ENCODE results near the gene CMYA5. TPM values are rescaled to one million over a fixed set of nuclear protein-coding genes. Genes with fewer than 3 reads are reported as not detected.

CMYA5 gene
- total RNA-seq, 5 donors from 2014 or later (not counting 1 experiment from before 2014, with no cell fraction given) = 0.13 to 0.41 (median 0.23) TPM

GRCh38 chr5:79746642-79747569 is 57.3 kb downstream of the CMYA5 start:
- no peaks in the 10 kb centered on the region for H3K9me3 ChIP-seq
- Mint-ChIP-seq H3K27me3 (peaks cover 15 to 26% of the 10 kb centered on the region in 2 donors), H3K27ac (no peak overlapping the region), H3K4me3 (no peak overlapping the region), H3K9me3 (no peaks in the 10 kb centered on the region), H3K36me3 (peaks cover 3% of the 10 kb centered on the region), H3K4me1 (no peaks in the 10 kb centered on the region)
- ATAC-seq (replicated peaks in 1 of 4) (no peak), DNase-seq (no peak)
- no CpG with 5 or more reads among the region's 4 CpGs for WGBS (ENCODE audit: insufficient coverage)
- POLR2A ChIA-PET = no interaction called here
- no peak overlapping the region for H3K4me3 ChIP-seq (ENCODE audit: control insufficient read depth in 1 of 2, extremely low read depth in 1 of 2, low read length in 1 of 2)
- H3K4me1 ChIP-seq (ENCODE audit: control insufficient read depth in 1 of 2, extremely low read depth in 1 of 2, insufficient read depth in 2 of 2, low read length in 2 of 2) = peaks cover 0 to 3% of the 10 kb centered on the region in 2 experiments
- H3K27me3 ChIP-seq (replicated peaks in 1 of 2; ENCODE audit: control insufficient read depth in 2 of 2, extremely low read depth in 1 of 2, insufficient read depth in 2 of 2, low read length in 1 of 2) = peaks cover 0 to 10% of the 10 kb centered on the region in 2 experiments
- no peaks in the 10 kb centered on the region for H3K36me3 ChIP-seq (ENCODE audit: control insufficient read depth in 2 of 2, extremely low read depth in 1 of 2, insufficient read depth in 1 of 2, low read length in 1 of 2)
- no peak overlapping the region for H3K27ac ChIP-seq (ENCODE audit: low read length)
- CTCF ChIA-PET = interaction anchor here in 1 of 2 donors (0.6 kb wide), 1 partner anchor 10 kb away, joined by 4 read pairs; no protein-coding TSS in a partner anchor

- H3K27me3 Mint-ChIP-seq = peaks cover 18 to 20% of the 10 kb centered on the region in 2 donors
- peaks cover 0 to 3% of the 10 kb centered on the region in 2 experiments for H3K4me1 ChIP-seq (ENCODE audit: control insufficient read depth in 1 of 2, extremely low read depth in 1 of 2, insufficient read depth in 2 of 2, low read length in 2 of 2)
- H3K9me3 Mint-ChIP-seq = no peaks in the 10 kb centered on the region
- no peak overlapping the region for H3K27ac ChIP-seq (ENCODE audit: low read length)
- H3K36me3 ChIP-seq (ENCODE audit: control insufficient read depth in 2 of 2, extremely low read depth in 1 of 2, insufficient read depth in 1 of 2, low read length in 1 of 2) = no peaks in the 10 kb centered on the region
- POLR2A ChIA-PET = no interaction called here
- H3K4me3 Mint-ChIP-seq = no peak overlapping the region
- no peaks in the 10 kb centered on the region for H3K9me3 ChIP-seq
- DNase-seq = no peak
- no peaks in the 10 kb centered on the region for H3K27me3 ChIP-seq (replicated peaks in 1 of 2; ENCODE audit: control insufficient read depth in 2 of 2, extremely low read depth in 1 of 2, insufficient read depth in 2 of 2, low read length in 1 of 2)
- H3K36me3 Mint-ChIP-seq = no peaks in the 10 kb centered on the region
- CTCF ChIA-PET = no interaction called here
- H3K4me1 Mint-ChIP-seq = peaks cover 0 to 3% (median 2%) of the 10 kb centered on the region in 3 donors
- ATAC-seq (replicated peaks in 1 of 4) = no peak
- no peak overlapping the region for H3K4me3 ChIP-seq (ENCODE audit: control insufficient read depth in 1 of 2, extremely low read depth in 1 of 2, low read length in 1 of 2)
- WGBS (ENCODE audit: insufficient coverage) = 74% methylated on average over 4 of the region's 8 CpGs
- H3K27ac Mint-ChIP-seq = no peak overlapping the region
These were observed 61.2 kb downstream of the CMYA5 start for GRCh38 chr5:79750611-79751510.

GRCh38 chr5:79753092-79753491 is 63.5 kb downstream of the CMYA5 start:
- POLR2A ChIA-PET = interaction anchor here in 1 of 2 donors (0.5 kb wide), 1 partner anchor 590 kb away, joined by 3 read pairs; no protein-coding TSS in a partner anchor
- peaks cover 0 to 8% of the 10 kb centered on the region in 2 experiments for H3K4me1 ChIP-seq (ENCODE audit: control insufficient read depth in 1 of 2, extremely low read depth in 1 of 2, insufficient read depth in 2 of 2, low read length in 2 of 2)

GRCh38 chr5:79753877-79754645 is 64.4 kb downstream of the CMYA5 start:
- ChIA-PET CTCF (no interaction called here), POLR2A (interaction anchor here in 1 of 2 donors (0.5 kb wide), 1 partner anchor 591 kb away, joined by 3 read pairs; no protein-coding TSS in a partner anchor)
- H3K4me1 ChIP-seq (ENCODE audit: control insufficient read depth in 1 of 2, extremely low read depth in 1 of 2, insufficient read depth in 2 of 2, low read length in 2 of 2) = peaks cover 0 to 8% of the 10 kb centered on the region in 2 experiments
- H3K27me3 ChIP-seq (replicated peaks in 1 of 2; ENCODE audit: control insufficient read depth in 2 of 2, extremely low read depth in 1 of 2, insufficient read depth in 2 of 2, low read length in 1 of 2) = no peaks in the 10 kb centered on the region
- no peaks in the 10 kb centered on the region for H3K36me3 ChIP-seq (ENCODE audit: control insufficient read depth in 2 of 2, extremely low read depth in 1 of 2, insufficient read depth in 1 of 2, low read length in 1 of 2)
- H3K4me1 Mint-ChIP-seq = peaks cover 4 to 8% (median 7%) of the 10 kb centered on the region in 3 donors
- ATAC-seq (replicated peaks in 1 of 4) (no peak), DNase-seq (no peak)
- no peaks in the 10 kb centered on the region for H3K36me3 Mint-ChIP-seq
- H3K27me3 Mint-ChIP-seq = peaks cover 17% of the 10 kb centered on the region in 2 donors
- no peaks in the 10 kb centered on the region for H3K9me3 Mint-ChIP-seq
- no peak overlapping the region for H3K4me3 Mint-ChIP-seq
- H3K27ac Mint-ChIP-seq = no peak overlapping the region
- H3K27ac ChIP-seq (ENCODE audit: low read length) = no peak overlapping the region
- no peaks in the 10 kb centered on the region for H3K9me3 ChIP-seq
- H3K4me3 ChIP-seq (ENCODE audit: control insufficient read depth in 1 of 2, extremely low read depth in 1 of 2, low read length in 1 of 2) = no peak overlapping the region
- 91% methylated on average over 4 of the region's 8 CpGs for WGBS (ENCODE audit: insufficient coverage)

More at GRCh38 chr5:79753092-79753491, 63.5 kb downstream of the CMYA5 start:
- Mint-ChIP-seq H3K4me1 (peaks cover 4 to 8% (median 7%) of the 10 kb centered on the region in 3 donors), H3K27ac (no peak overlapping the region), H3K27me3 (peaks cover 17 to 19% of the 10 kb centered on the region in 2 donors), H3K4me3 (no peak overlapping the region), H3K36me3 (no peaks in the 10 kb centered on the region), H3K9me3 (no peaks in the 10 kb centered on the region)
- DNase-seq (no peak), ATAC-seq (replicated peaks in 1 of 4) (no peak)
- H3K9me3 ChIP-seq = no peaks in the 10 kb centered on the region
- no CpG with 5 or more reads among the region's 1 CpG for WGBS (ENCODE audit: insufficient coverage)
- H3K4me3 ChIP-seq (ENCODE audit: control insufficient read depth in 1 of 2, extremely low read depth in 1 of 2, low read length in 1 of 2) = no peak overlapping the region
- CTCF ChIA-PET = interaction anchor here in 1 of 2 donors (1.0 kb wide), 1 partner anchor 11 kb away, joined by 3 read pairs; no protein-coding TSS in a partner anchor
- H3K36me3 ChIP-seq (ENCODE audit: control insufficient read depth in 2 of 2, extremely low read depth in 1 of 2, insufficient read depth in 1 of 2, low read length in 1 of 2) = no peaks in the 10 kb centered on the region
- H3K27ac ChIP-seq (ENCODE audit: low read length) = no peak overlapping the region
- no peaks in the 10 kb centered on the region for H3K27me3 ChIP-seq (replicated peaks in 1 of 2; ENCODE audit: control insufficient read depth in 2 of 2, extremely low read depth in 1 of 2, insufficient read depth in 2 of 2, low read length in 1 of 2)

GRCh38 chr5:79754865-79755555 is 65.4 kb downstream of the CMYA5 start:
- no peaks in the 10 kb centered on the region for H3K36me3 ChIP-seq (ENCODE audit: control insufficient read depth in 2 of 2, extremely low read depth in 1 of 2, insufficient read depth in 1 of 2, low read length in 1 of 2)
- Mint-ChIP-seq H3K36me3 (no peaks in the 10 kb centered on the region), H3K27me3 (peaks cover 14% of the 10 kb centered on the region in 2 donors), H3K9me3 (no peaks in the 10 kb centered on the region), H3K27ac (no peak overlapping the region), H3K4me3 (no peak overlapping the region), H3K4me1 (peaks cover 4 to 8% (median 7%) of the 10 kb centered on the region in 3 donors)
- no peak overlapping the region for H3K27ac ChIP-seq (ENCODE audit: low read length)
- peaks cover 0 to 8% of the 10 kb centered on the region in 2 experiments for H3K4me1 ChIP-seq (ENCODE audit: control insufficient read depth in 1 of 2, extremely low read depth in 1 of 2, insufficient read depth in 2 of 2, low read length in 2 of 2)
- ChIA-PET POLR2A (no interaction called here), CTCF (no interaction called here)
- no peak overlapping the region for H3K4me3 ChIP-seq (ENCODE audit: control insufficient read depth in 1 of 2, extremely low read depth in 1 of 2, low read length in 1 of 2)
- no peaks in the 10 kb centered on the region for H3K27me3 ChIP-seq (replicated peaks in 1 of 2; ENCODE audit: control insufficient read depth in 2 of 2, extremely low read depth in 1 of 2, insufficient read depth in 2 of 2, low read length in 1 of 2)
- ATAC-seq (replicated peaks in 1 of 4) (no peak), DNase-seq (no peak)
- 96% methylated on average over 4 of the region's 7 CpGs for WGBS (ENCODE audit: insufficient coverage)
- H3K9me3 ChIP-seq = no peaks in the 10 kb centered on the region

Data from T-cell (primary cell).